HG02623 (cell line): ENCODE results near the gene UCP1.
"Not testable (repeated sequence)": the region's sequence is repeated elsewhere in the genome, so short reads cannot be mapped to it uniquely, and the experiment has no call there.

Source experiments
- ATAC-seq: cut with Tn5 transposase; IDR thresholded peaks from one replicate; pipeline ENCODE4 v1.9.1; 2021; ENCODE audit warnings: moderate library complexity; ENCODE audit not compliant: unreplicated experiment

UCP1 gene

DNA sequence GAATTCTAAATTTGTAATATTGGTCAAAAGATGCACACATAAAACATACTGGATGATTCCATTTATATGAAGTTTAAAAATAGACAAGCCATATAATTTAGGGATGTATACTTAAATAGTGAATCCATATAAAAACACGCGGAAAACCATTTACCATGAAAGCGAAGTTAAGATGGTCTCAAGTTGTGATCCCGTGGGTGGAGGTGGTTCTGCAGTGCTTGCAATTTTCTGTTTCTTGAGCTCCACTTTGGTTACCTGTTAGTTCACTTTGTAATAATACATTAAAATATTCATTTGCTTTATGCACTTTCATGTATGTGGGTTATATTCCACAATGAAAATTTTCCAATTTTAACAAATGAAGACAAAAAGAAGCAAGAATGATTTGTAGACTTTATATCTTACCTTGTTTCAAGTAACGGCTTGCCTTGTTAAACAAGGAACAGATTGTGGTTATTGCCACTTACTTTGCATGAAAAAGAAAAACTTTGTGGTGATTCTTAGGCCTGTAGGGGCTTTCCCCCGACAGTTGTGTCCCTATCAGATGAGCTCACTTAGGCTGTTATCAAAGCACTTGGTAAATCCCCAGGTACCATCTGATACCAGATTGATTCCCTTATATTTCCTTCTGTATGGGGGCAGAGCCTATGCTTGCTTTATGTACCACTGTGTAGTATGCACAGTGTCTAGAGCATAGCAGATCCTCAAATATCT lies 12.2 kb downstream of the UCP1 start:
- peak; percentile 100 for ATAC-seq

DNA sequence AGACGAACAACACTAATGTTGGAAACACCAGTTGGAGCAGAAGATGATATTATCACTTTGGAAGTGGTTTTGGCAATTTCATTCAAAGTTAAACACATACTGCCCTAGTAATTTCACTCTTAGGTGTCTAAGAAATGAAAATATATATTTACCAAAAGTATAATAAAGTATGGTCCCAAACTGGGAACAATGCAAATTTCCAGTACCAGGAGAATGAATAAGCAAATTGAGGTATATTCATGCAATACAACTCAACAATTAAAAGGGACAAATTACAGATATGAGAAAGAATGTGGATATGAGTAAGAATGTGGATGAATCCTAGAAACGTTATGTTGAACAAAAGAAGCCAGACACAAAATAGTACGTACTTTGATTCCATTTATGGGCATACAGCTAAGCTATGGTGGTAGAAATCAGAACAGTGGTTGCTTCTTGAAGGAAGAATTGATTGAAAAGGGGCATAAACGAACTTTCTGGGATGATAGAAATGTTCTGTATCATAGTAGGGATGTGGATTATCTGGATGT lies 34.7 kb downstream of the UCP1 start:
- ATAC-seq = no peak

DNA sequence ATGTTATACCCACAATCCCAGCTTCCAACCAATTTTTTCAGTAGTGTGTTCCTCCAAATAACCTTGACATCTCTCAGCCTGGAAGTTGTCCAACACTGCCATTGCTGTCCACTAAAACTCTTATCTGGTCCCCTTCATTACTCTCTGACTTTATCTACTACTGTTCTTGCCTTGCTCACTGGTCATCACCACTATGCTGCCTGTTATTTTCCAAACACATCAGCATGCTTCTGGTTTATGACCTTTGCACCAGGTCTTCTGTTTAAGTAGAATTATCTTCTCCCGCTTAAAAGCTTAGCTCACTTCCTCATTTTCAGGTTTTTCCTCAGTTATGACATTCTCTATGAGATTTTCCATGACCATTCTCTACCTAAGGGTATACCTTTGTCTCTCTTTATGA lies 39.3 kb downstream of the UCP1 start:
- no peak for ATAC-seq

DNA sequence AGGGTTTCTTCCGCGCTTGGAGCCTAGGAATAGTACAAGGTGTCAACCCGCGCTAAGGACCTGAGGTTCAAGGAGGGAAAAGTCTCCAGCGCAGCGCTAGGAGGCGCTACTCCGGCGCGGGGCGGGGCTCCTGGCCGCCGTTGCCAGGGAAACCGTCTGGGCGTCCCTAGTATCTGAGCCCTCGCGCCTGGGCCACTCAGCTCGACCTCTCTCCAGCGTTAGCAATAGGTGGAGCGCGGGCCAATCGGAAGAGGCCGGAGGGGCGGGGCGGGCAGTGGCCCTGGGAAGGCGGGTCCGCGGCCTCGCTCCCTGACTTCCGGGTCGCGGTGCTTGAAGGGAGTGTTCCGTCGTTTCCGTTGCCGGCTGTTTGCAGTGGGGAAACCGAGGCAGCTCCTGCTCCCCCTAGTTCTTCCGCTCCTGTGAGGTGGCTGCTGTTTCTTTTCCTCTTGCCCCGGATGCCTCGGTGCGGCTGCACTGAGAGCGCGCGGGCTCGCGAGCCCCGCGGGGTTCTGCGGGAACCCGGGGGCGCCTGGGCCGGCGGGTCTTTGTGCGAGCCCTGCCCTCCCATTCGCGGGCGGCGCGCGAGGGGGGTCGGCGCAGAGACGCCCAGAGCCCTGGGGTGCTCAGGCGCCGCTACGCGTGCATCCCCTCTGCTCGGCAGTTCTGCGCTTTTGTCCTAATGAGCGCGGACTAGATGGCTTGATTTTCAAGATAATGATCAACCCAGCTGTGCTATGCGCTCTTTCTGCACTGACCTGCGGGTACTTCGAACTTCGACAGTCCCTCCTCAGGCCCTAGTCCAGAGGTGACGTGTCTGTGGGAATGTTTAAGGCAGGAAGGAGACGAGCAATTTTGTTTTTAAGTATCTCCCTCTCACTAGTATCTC lies 44.7 kb downstream of the UCP1 start, which contains the start of gene ELMOD2:
Gene ELMOD2, plus strand, starts transcription at position 312 of the 886 bp plus-strand sequence. CDS start 1,261 bp downstream, outside the sequence.
- ATAC-seq = peak; percentile 100

DNA sequence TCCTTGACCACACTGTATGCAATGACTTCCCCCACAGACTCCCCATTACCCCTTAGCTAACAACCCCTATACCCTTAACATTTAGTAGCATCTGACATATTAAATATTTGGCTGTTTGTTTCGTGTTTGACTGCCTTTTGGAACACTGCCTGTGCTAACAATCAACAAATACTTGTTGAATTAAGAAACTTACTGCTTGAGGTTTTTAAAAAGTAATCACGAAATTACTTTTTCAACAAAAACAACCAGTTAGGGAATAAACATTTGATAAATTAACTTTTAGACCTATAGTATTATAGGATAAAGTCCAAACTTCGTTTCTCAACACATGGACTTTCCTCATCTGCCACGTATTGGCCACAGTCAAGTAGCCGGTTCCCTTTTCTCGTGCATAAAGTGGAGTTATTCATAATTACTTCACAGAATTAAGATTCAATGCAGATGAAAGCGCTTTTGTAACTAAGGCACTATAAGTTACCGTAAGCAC lies 45.3 kb downstream of the UCP1 start:
- peak; percentile 4 for ATAC-seq

- no peak for ATAC-seq
Measured at GRCh38 chr4:140515423-140515822, 53.3 kb downstream of the UCP1 start.

- not testable (repeated sequence) for ATAC-seq
Measured at GRCh38 chr4:140513765-140514164, 55.0 kb downstream of the UCP1 start.
